H9 (cell line): ENCODE measurements around the gene HK3. TPM values are rescaled to one million over a fixed set of nuclear protein-coding genes. Genes with fewer than 3 reads are reported as not detected.

Source experiments
- DNase-seq: peaks from one replicate; pipeline ENCODE4 v3.0.0-alpha.2; 2017
- H2AFZ ChIP-seq: one replicate; pipeline ENCODE4 v1.6.1; 2013; ENCODE audit warnings: mild to moderate bottlenecking, low read length, control low read depth, moderate library complexity
- H2AK5ac ChIP-seq: 2 replicates; pipeline ENCODE4 v1.6.1; 2013; ENCODE audit warnings: low read length, control low read depth, mixed read lengths; ENCODE audit not compliant: insufficient read length
- H2BK120ac ChIP-seq: one replicate; pipeline ENCODE4 v1.6.1; 2013; ENCODE audit warnings: low read depth, mild to moderate bottlenecking, low read length, control low read depth, inconsistent platforms; ENCODE audit not compliant: poor library complexity, severe bottlenecking
- H2BK12ac ChIP-seq: 2 replicates; pipeline ENCODE4 v1.6.1; 2013; ENCODE audit warnings: low read length, control low read depth, mixed read lengths, low read depth; ENCODE audit not compliant: insufficient read length
- H2BK15ac ChIP-seq: 2 replicates; pipeline ENCODE4 v1.6.1; 2013; ENCODE audit warnings: low read depth, low read length, control low read depth
- H2BK20ac ChIP-seq: one replicate; pipeline ENCODE4 v1.6.1; 2013; ENCODE audit warnings: low read depth, mild to moderate bottlenecking, low read length, control low read depth, inconsistent platforms; ENCODE audit not compliant: poor library complexity, severe bottlenecking
- H2BK5ac ChIP-seq: 2 replicates; pipeline ENCODE4 v1.6.1; 2013; ENCODE audit warnings: low read length, control low read depth, mixed read lengths; ENCODE audit not compliant: insufficient read length
- H3K14ac ChIP-seq: 2 replicates; pipeline ENCODE4 v1.6.1; 2013; ENCODE audit warnings: low read length, control low read depth; ENCODE audit not compliant: insufficient read depth
- H3K18ac ChIP-seq: 2 replicates; pipeline ENCODE4 v1.6.1; 2013; ENCODE audit warnings: low read depth, mild to moderate bottlenecking, mixed read lengths, low read length, control low read depth; ENCODE audit not compliant: insufficient read length
- H3K23ac ChIP-seq: 2 replicates; pipeline ENCODE4 v1.6.1; 2013; ENCODE audit warnings: low read length, control low read depth, mixed read lengths, low read depth; ENCODE audit not compliant: insufficient read length
- H3K23me2 ChIP-seq: 2 replicates; pipeline ENCODE4 v1.6.1; 2013; ENCODE audit warnings: low read depth, mild to moderate bottlenecking, mixed read lengths, low read length, control low read depth; ENCODE audit not compliant: insufficient read length, poor library complexity, severe bottlenecking
- H3K27ac ChIP-seq: 2 replicates; pipeline ENCODE4 v1.5.1; 2013; ENCODE audit warnings: low read length, control low read depth, mixed read lengths, low read depth; ENCODE audit not compliant: insufficient read length
- H3K27me3 ChIP-seq: 2 replicates; pipeline ENCODE4 v1.6.1; 2013; ENCODE audit warnings: low read length, control low read depth, inconsistent platforms; ENCODE audit not compliant: insufficient read depth
- H3K4ac ChIP-seq: 2 replicates; pipeline ENCODE4 v1.6.1; 2013; ENCODE audit warnings: low read depth, mild to moderate bottlenecking, control low read depth, inconsistent platforms, low read length, moderate library complexity
- H3K4me1 ChIP-seq: 2 replicates; pipeline ENCODE4 v1.6.1; 2013; ENCODE audit warnings: low read length, control low read depth, inconsistent platforms; ENCODE audit not compliant: insufficient read depth
- H3K4me2 ChIP-seq: 2 replicates; pipeline ENCODE4 v1.6.1; 2013; ENCODE audit warnings: low read length, control low read depth, mixed read lengths; ENCODE audit not compliant: insufficient read length, insufficient read depth
- H3K56ac ChIP-seq: 2 replicates; pipeline ENCODE4 v1.6.1; 2013; ENCODE audit warnings: low read depth, mild to moderate bottlenecking, mixed read lengths, low read length, control low read depth; ENCODE audit not compliant: insufficient read length
- H3K79me1 ChIP-seq: 2 replicates; pipeline ENCODE4 v1.6.1; 2013; ENCODE audit warnings: low read depth, mild to moderate bottlenecking, moderate library complexity, low read length, control low read depth, inconsistent platforms; ENCODE audit not compliant: insufficient read depth, poor library complexity, severe bottlenecking
- H3K79me2 ChIP-seq: 2 replicates; pipeline ENCODE4 v1.6.1; 2013; ENCODE audit warnings: low read length, control low read depth, inconsistent platforms; ENCODE audit not compliant: insufficient read depth
- H3K9ac ChIP-seq: 2 replicates; pipeline ENCODE4 v1.6.1; 2013; ENCODE audit warnings: low read length, control low read depth, mixed read lengths; ENCODE audit not compliant: insufficient read length; ENCODE audit errors: extremely low read depth
- H3K9me3 ChIP-seq: one replicate; pipeline ENCODE4 v1.6.1; 2013; ENCODE audit warnings: low read depth, low read length, inconsistent platforms; ENCODE audit not compliant: control insufficient read depth
- H3T11ph ChIP-seq: one replicate; pipeline ENCODE4 v1.6.1; 2013; ENCODE audit warnings: mild to moderate bottlenecking, low read length, control low read depth, inconsistent platforms
- H4K20me1 ChIP-seq: one replicate; pipeline ENCODE4 v1.6.1; 2013; ENCODE audit not compliant: control insufficient read depth, insufficient read length, insufficient read depth
- H4K5ac ChIP-seq: 2 replicates; pipeline ENCODE4 v1.6.1; 2013; ENCODE audit warnings: low read depth, mild to moderate bottlenecking, mixed read lengths, low read length, control low read depth; ENCODE audit not compliant: insufficient read length
- H4K8ac ChIP-seq: replicated peaks from 2 replicates; pipeline ENCODE4 v1.6.1; 2013; ENCODE audit warnings: low read length, control low read depth, mixed read lengths, low read depth; ENCODE audit not compliant: insufficient read length
- H4K91ac ChIP-seq: 2 replicates; pipeline ENCODE4 v1.6.1; 2013; ENCODE audit warnings: low read depth, mild to moderate bottlenecking, moderate library complexity, mixed read lengths, low read length, control low read depth; ENCODE audit not compliant: insufficient read length
- H3K27ac Mint-ChIP-seq, 3 experiments: 2 replicates in 2 of 3; 3 replicates in 1 of 3; pipeline ENCODE4 v1.8.0; 2020 to 2021; ENCODE audit warnings: mixed read lengths in 3 of 3, mild to moderate bottlenecking in 1 of 3, moderate library complexity in 1 of 3
- H3K27me3 Mint-ChIP-seq: 2 replicates; pipeline ENCODE4 v1.8.0; 2021; ENCODE audit warnings: low read depth, mild to moderate bottlenecking, moderate library complexity, mixed read lengths
- H3K36me3 Mint-ChIP-seq, 3 experiments: 2 replicates in 2 of 3; 3 replicates in 1 of 3; pipeline ENCODE4 v1.8.0; 2020 to 2021; ENCODE audit warnings: low read depth in 3 of 3, mixed read lengths in 3 of 3; ENCODE audit not compliant: insufficient read depth in 1 of 3
- H3K4me1 Mint-ChIP-seq, 2 experiments: 2 replicates each; pipeline ENCODE4 v1.8.0; 2020; ENCODE audit warnings: mixed read lengths in 2 of 2
- H3K4me3 Mint-ChIP-seq, 2 experiments: 2 replicates in 1 of 2; 3 replicates in 1 of 2; pipeline ENCODE4 v1.8.0; 2020 to 2021; ENCODE audit warnings: mild to moderate bottlenecking in 2 of 2, mixed read lengths in 2 of 2, moderate library complexity in 1 of 2
- H3K9me3 Mint-ChIP-seq, 2 experiments: 2 replicates in 1 of 2; 3 replicates in 1 of 2; pipeline ENCODE4 v1.8.0; 2020; ENCODE audit warnings: mild to moderate bottlenecking in 2 of 2, mixed read lengths in 2 of 2, moderate library complexity in 1 of 2
- CTCF ChIP-seq: fragments of 200-600 bp; sonication (generic); conservative IDR thresholded peaks from 3 replicates; pipeline ENCODE4 v1.8.0; 2021; ENCODE audit warnings: antibody characterized with exemption, mild to moderate bottlenecking
- WGBS: extraction: QIAGEN DNeasy Blood & Tissue Kit; methylation state at CpG from one replicate; pipeline ENCODE4 v1.1.7; 2013; ENCODE audit warnings: missing lambda C conversion rate, low lambda C conversion rate, mixed read lengths; ENCODE audit not compliant: insufficient read length; ENCODE audit errors: extremely low coverage; 5-methylcytosine and 5-hydroxymethylcytosine counted together
- total RNA-seq: library from RNA; stranded (reverse); gene quantifications from 2 replicates; pipeline ENCODE4 v1.2.1, GENCODE V29; 2021

HK3 gene
- total RNA-seq, 1 experiment from 2014 or later: not detected

GRCh38 chr5:176906126-176906525 is 7.0 kb upstream of the HK3 start:
- TF ChIP-seq CTCF: no peak
- Mint-ChIP-seq H3K4me1 (peaks cover 0 to 1% of the 10 kb centered on the region in 2 experiments; a peak in 1 of 4 replicates), H3K27ac (no peak overlapping the region), H3K4me3 (no peak overlapping the region), H3K27me3 (no peaks in the 10 kb centered on the region), H3K36me3 (peaks cover 22 to 71% (median 48%) of the 10 kb centered on the region in 3 experiments; a peak in 6 of 7 replicates), H3K9me3 (no peaks in the 10 kb centered on the region)
- no peaks in the 10 kb centered on the region for H3K79me1 ChIP-seq
- H4K91ac ChIP-seq: no peak overlapping the region
- H4K5ac ChIP-seq: no peak overlapping the region
- H3K56ac ChIP-seq: no peak overlapping the region
- WGBS: no CpG with 5 or more reads among the region's 1 CpG
- no peak overlapping the region for H3K23ac ChIP-seq
- no peak for DNase-seq
- H3T11ph ChIP-seq: no peak overlapping the region
- no peaks in the 10 kb centered on the region for H3K9me3 ChIP-seq
- H3K4me2 ChIP-seq: no peak overlapping the region
- no peaks in the 10 kb centered on the region for H3K4me1 ChIP-seq
- H4K20me1 ChIP-seq: no peaks in the 10 kb centered on the region
- H3K23me2 ChIP-seq: no peaks in the 10 kb centered on the region
- H3K9ac ChIP-seq: no peak overlapping the region
- H2BK120ac ChIP-seq: no peak overlapping the region
- no peak overlapping the region for H3K27ac ChIP-seq
- H3K18ac ChIP-seq: no peak overlapping the region
- H2AFZ ChIP-seq: no peak overlapping the region
- no peak overlapping the region for H2BK15ac ChIP-seq
- H2BK20ac ChIP-seq: no peak overlapping the region
- H2BK5ac ChIP-seq: no peak overlapping the region
- H2AK5ac ChIP-seq: no peak overlapping the region
- no peak overlapping the region for H3K4ac ChIP-seq
- no peaks in the 10 kb centered on the region for H3K27me3 ChIP-seq
- no peak overlapping the region for H4K8ac ChIP-seq
- H3K14ac ChIP-seq: no peak overlapping the region
- H3K79me2 ChIP-seq: no peaks in the 10 kb centered on the region
- H2BK12ac ChIP-seq: no peak overlapping the region
